Testis (tissue), 3 donors: ENCODE measurements around the gene CFAP221. TPM values are rescaled to one million over a fixed set of nuclear protein-coding genes. Genes with fewer than 3 reads are reported as not detected.

Source experiments
- DNase-seq: peaks from one replicate; pipeline ENCODE4 v3.0.0-alpha.2; 2019
- H3K27ac ChIP-seq, 2 donors: fragments of 200-600 bp; sonication (generic); one replicate each; pipeline ENCODE4 v1.5.1; 2019
- H3K27me3 ChIP-seq: fragments of 200-600 bp; sonication (generic); one replicate; pipeline ENCODE4 v1.5.1; 2019
- H3K36me3 ChIP-seq: fragments of 200-600 bp; sonication (generic); one replicate; pipeline ENCODE4 v1.5.1; 2017; ENCODE audit warnings: low read depth; ENCODE audit errors: missing control alignments
- H3K4me1 ChIP-seq: fragments of 200-600 bp; sonication (generic); one replicate; pipeline ENCODE4 v1.5.1; 2019
- H3K4me3 ChIP-seq, 2 donors: fragments of 200-600 bp; sonication (generic); one replicate each; pipeline ENCODE4 v1.5.1; 2017 to 2019
- H3K9me3 ChIP-seq: fragments of 200-600 bp; sonication (generic); one replicate; pipeline ENCODE4 v1.5.1; 2017
- CTCF ChIP-seq, 3 experiments: fragments of 450-650 bp in 2 of 3; fragments of 200-600 bp in 1 of 3; sonication (generic) in 1 of 3; IDR thresholded peaks; one replicate each; pipeline ENCODE4 v1.5.1; 2016 to 2019; ENCODE audit warnings: antibody characterized with exemption in 3 of 3, mild to moderate bottlenecking in 2 of 3, moderate library complexity in 1 of 3
- POLR2A ChIP-seq: fragments of 450-650 bp; IDR thresholded peaks from one replicate; pipeline ENCODE4 v1.6.1; 2017; ENCODE audit warnings: antibody characterized with exemption, mild to moderate bottlenecking, moderate library complexity
- WGBS, 2 donors: methylation state at CpG; one replicate each; pipeline ENCODE4 v1.1.5; 2018; 5-methylcytosine and 5-hydroxymethylcytosine counted together
- intact Hi-C: fragments of 100-400 bp; cut with DNase I; formaldehyde crosslinking; loops from one replicate; pipeline ENCODE4 v1.15.1; 2023; ENCODE audit warnings: low total_unique reads
- polyA plus RNA-seq: library from polyadenylated mRNA; stranded (reverse); fragments of 350-450 nt; fragmentation: Illumina TruSeq; extraction: RNeasy Lipid Tissue Mini Kit (QIAGEN cat#74804); gene quantifications from one replicate; pipeline ENCODE4 v1.2.3, GENCODE V29; 2014; ENCODE audit warnings: low read depth, low replicate concordance; ENCODE audit not compliant: insufficient read depth
- total RNA-seq, 2 donors: library from RNA; depleted of rRNA; stranded (reverse); fragments of >200 nt; gene quantifications; one replicate each; pipeline ENCODE4 v1.2.3, GENCODE V29; 2016

CFAP221 gene
- total and polyA plus RNA-seq, 3 donors from 2014 or later: 28.2 to 91.2 (median 62.4) TPM

GRCh38 chr2:119679846-119680245 lies 135.6 kb downstream of the CFAP221 start:
- intact Hi-C loops: no loop called here
- Histone ChIP-seq H3K27me3 (no peaks in the 10 kb centered on the region), H3K4me3 (peak overlapping the region; percentile 81 to 92), H3K4me1 (peaks cover 29% of the 10 kb centered on the region), H3K27ac (no peak overlapping the region), H3K36me3 (no peaks in the 10 kb centered on the region), H3K9me3 (no peaks in the 10 kb centered on the region)
- DNase-seq: no peak
- TF ChIP-seq POLR2A (no peak), CTCF (IDR thresholded peaks at IDR 0.05) (no peak)
- 33 to 64% methylated on average over 2 of the region's 2 CpGs for WGBS, 2 donors

GRCh38 chr2:119680457-119681202 lies 136.4 kb downstream of the CFAP221 start:
- H3K36me3 ChIP-seq: no peaks in the 10 kb centered on the region
- H3K27me3 ChIP-seq: no peaks in the 10 kb centered on the region
- intact Hi-C loops: no loop called here
- no peak for DNase-seq
- 93 to 94% methylated on average over 13 of the region's 13 CpGs for WGBS, 2 donors
- TF ChIP-seq CTCF (IDR thresholded peaks at IDR 0.05) (no peak), POLR2A (no peak)
- peaks cover 34% of the 10 kb centered on the region for H3K4me1 ChIP-seq
- no peaks in the 10 kb centered on the region for H3K9me3 ChIP-seq
- H3K27ac ChIP-seq: no peak overlapping the region
- no peak overlapping the region for H3K4me3 ChIP-seq

- TF ChIP-seq CTCF (IDR thresholded peaks at IDR 0.05) (no peak), POLR2A (no peak)
- no peaks in the 10 kb centered on the region for H3K27me3 ChIP-seq
- no peak overlapping the region for H3K4me3 ChIP-seq
- no peak overlapping the region for H3K27ac ChIP-seq
- H3K36me3 ChIP-seq: no peaks in the 10 kb centered on the region
- H3K4me1 ChIP-seq: peaks cover 34% of the 10 kb centered on the region
- intact Hi-C loops: no loop called here
- WGBS, 2 donors: 96 to 97% methylated on average over 13 to 22 of the region's 25 CpGs
- no peak for DNase-seq
- H3K9me3 ChIP-seq: no peaks in the 10 kb centered on the region
Measured at GRCh38 chr2:119681203-119681867, 137.1 kb downstream of the CFAP221 start.

GRCh38 chr2:119681868-119682220 lies 137.6 kb downstream of the CFAP221 start:
- TF ChIP-seq CTCF (IDR thresholded peaks at IDR 0.05): no peak
- no peak for TF ChIP-seq POLR2A
- Histone ChIP-seq H3K36me3 (no peaks in the 10 kb centered on the region), H3K4me3 (no peak overlapping the region), H3K27me3 (no peaks in the 10 kb centered on the region), H3K9me3 (no peaks in the 10 kb centered on the region), H3K27ac (no peak overlapping the region), H3K4me1 (peaks cover 34% of the 10 kb centered on the region)
- no peak for DNase-seq
- intact Hi-C loops: no loop called here
- WGBS, 2 donors: 73 to 78% methylated on average over 3 to 4 of the region's 4 CpGs
